ENCODE data around the gene INSC. TPM values are rescaled to one million over a fixed set of nuclear protein-coding genes. Genes with fewer than 3 reads are reported as not detected.

Gene INSC
- total RNA-seq, 1 experiment from 2014 or later, result 0.17 TPM

DNA sequence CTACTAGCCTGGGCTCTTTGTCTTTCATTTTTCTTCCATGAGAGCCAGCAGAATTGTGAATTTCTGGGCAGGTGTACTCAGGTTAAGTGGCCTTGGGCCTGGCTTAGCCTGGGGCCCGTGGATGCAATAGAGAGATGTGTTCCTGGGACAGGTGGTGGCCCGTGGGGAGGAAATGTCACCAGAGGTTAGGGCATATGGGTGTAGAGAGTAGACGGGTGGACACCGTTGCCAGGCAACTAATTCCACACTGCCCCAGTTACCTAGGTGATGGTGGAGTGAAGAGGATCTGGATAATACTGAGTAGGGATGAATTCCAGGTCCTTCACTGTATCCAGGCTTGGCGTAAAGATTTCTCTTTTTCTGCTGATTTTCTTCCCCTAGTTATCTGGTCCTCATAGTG, 175.0 kb downstream of the INSC start:
- H3K36me3 ChIP-seq (ENCODE audit: control insufficient read depth in 1 of 2, insufficient read depth in 2 of 2, low read length in 2 of 2), result no peaks in the 10 kb centered on the region
- H3K9me3 ChIP-seq (ENCODE audit: control insufficient read depth in 1 of 2, insufficient read depth in 1 of 2, low read depth in 1 of 2, low read length in 2 of 2), result no peaks in the 10 kb centered on the region
- H3K27me3 ChIP-seq (ENCODE audit: insufficient read depth, low read length), result peaks cover 42% of the 10 kb centered on the region
- ChIA-PET CTCF (no interaction called here), RAD21 (ENCODE audit: low non-redundant PET in 1 of 2, low total read pairs in 2 of 2, uncharacterized antibody in 2 of 2, unreplicated experiment in 2 of 2) (no interaction called here), POLR2A (no interaction called here)
- no TSS peak for BruUV-seq (replicated peaks)
- H3K27ac ChIP-seq (ENCODE audit: low read depth, low read length), result no peak overlapping the region
- ATAC-seq, result no peak
- H3K4me2 ChIP-seq (ENCODE audit: low read length), result no peak overlapping the region
- TF ChIP-seq YY1 (IDR thresholded peaks at IDR 0.05; ENCODE audit: extremely low read depth, insufficient replicate concordance, low read depth, low read length) (no peak), FOSL1 (IDR thresholded peaks at IDR 0.05; ENCODE audit: low read depth) (no peak), POLR2A (IDR thresholded peaks at IDR 0.05; ENCODE audit: borderline replicate concordance, extremely low read depth, insufficient read depth, insufficient read length) (no peak), ELF1 (IDR thresholded peaks at IDR 0.05; ENCODE audit: borderline replicate concordance, low read depth) (no peak), SP1 (IDR thresholded peaks at IDR 0.05; ENCODE audit: low read depth) (no peak), RAD21 (IDR thresholded peaks at IDR 0.05; ENCODE audit: low read depth) (no peak), ZFX (IDR thresholded peaks at IDR 0.05) (no peak), POLR2AphosphoS5 (IDR thresholded peaks at IDR 0.05; ENCODE audit: low read depth, low read length) (no peak), EZH2phosphoT487 (IDR thresholded peaks at IDR 0.05; ENCODE audit: borderline replicate concordance) (no peak), TCF7L2 (IDR thresholded peaks at IDR 0.05; ENCODE audit: borderline replicate concordance, extremely low read depth, insufficient read depth, insufficient read length) (no peak), ZNF274 (IDR thresholded peaks at IDR 0.05; ENCODE audit: low read depth, low read length) (no peak), SRF (IDR thresholded peaks at IDR 0.05; ENCODE audit: low read depth) (no peak), EGR1 (IDR thresholded peaks at IDR 0.05; ENCODE audit: low read depth) (no peak), CBX3 (IDR thresholded peaks at IDR 0.05; ENCODE audit: low read depth) (no peak), CEBPB (IDR thresholded peaks at IDR 0.05; ENCODE audit: low read depth) (no peak), EZH2 (IDR thresholded peaks at IDR 0.05) (no peak)
- TF ChIP-seq, protein P1, sequence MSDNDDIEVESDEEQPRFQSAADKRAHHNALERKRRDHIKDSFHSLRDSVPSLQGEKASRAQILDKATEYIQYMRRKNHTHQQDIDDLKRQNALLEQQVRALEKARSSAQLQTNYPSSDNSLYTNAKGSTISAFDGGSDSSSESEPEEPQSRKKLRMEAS (IDR thresholded peaks at IDR 0.05), result no peak
- TF ChIP-seq, protein P2, sequence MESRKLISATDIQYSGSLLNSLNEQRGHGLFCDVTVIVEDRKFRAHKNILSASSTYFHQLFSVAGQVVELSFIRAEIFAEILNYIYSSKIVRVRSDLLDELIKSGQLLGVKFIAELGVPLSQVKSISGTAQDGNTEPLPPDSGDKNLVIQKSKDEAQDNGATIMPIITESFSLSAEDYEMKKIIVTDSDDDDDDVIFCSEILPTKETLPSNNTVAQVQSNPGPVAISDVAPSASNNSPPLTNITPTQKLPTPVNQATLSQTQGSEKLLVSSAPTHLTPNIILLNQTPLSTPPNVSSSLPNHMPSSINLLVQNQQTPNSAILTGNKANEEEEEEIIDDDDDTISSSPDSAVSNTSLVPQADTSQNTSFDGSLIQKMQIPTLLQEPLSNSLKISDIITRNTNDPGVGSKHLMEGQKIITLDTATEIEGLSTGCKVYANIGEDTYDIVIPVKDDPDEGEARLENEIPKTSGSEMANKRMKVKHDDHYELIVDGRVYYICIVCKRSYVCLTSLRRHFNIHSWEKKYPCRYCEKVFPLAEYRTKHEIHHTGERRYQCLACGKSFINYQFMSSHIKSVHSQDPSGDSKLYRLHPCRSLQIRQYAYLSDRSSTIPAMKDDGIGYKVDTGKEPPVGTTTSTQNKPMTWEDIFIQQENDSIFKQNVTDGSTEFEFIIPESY (IDR thresholded peaks at IDR 0.05; ENCODE audit: extremely low read depth, insufficient replicate concordance, low read length), result no peak
- TF ChIP-seq, protein P3, sequence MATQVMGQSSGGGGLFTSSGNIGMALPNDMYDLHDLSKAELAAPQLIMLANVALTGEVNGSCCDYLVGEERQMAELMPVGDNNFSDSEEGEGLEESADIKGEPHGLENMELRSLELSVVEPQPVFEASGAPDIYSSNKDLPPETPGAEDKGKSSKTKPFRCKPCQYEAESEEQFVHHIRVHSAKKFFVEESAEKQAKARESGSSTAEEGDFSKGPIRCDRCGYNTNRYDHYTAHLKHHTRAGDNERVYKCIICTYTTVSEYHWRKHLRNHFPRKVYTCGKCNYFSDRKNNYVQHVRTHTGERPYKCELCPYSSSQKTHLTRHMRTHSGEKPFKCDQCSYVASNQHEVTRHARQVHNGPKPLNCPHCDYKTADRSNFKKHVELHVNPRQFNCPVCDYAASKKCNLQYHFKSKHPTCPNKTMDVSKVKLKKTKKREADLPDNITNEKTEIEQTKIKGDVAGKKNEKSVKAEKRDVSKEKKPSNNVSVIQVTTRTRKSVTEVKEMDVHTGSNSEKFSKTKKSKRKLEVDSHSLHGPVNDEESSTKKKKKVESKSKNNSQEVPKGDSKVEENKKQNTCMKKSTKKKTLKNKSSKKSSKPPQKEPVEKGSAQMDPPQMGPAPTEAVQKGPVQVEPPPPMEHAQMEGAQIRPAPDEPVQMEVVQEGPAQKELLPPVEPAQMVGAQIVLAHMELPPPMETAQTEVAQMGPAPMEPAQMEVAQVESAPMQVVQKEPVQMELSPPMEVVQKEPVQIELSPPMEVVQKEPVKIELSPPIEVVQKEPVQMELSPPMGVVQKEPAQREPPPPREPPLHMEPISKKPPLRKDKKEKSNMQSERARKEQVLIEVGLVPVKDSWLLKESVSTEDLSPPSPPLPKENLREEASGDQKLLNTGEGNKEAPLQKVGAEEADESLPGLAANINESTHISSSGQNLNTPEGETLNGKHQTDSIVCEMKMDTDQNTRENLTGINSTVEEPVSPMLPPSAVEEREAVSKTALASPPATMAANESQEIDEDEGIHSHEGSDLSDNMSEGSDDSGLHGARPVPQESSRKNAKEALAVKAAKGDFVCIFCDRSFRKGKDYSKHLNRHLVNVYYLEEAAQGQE (IDR thresholded peaks at IDR 0.05; ENCODE audit: low read depth), result no peak
- H3K4me1 ChIP-seq (ENCODE audit: control insufficient read depth in 1 of 2, insufficient read depth in 2 of 2, low read length in 2 of 2), result no peaks in the 10 kb centered on the region
- H4K20me1 ChIP-seq (ENCODE audit: insufficient read depth), result no peaks in the 10 kb centered on the region
- intact Hi-C loops (cut with micrococcal nuclease), result no loop called here
- H3K4me3 ChIP-seq (replicated peaks in 1 of 2; ENCODE audit: low read depth in 1 of 2, low read length in 2 of 2), result no peak overlapping the region
- no peaks in the 10 kb centered on the region for H3K79me2 ChIP-seq (ENCODE audit: insufficient read depth, low read length)
- H3K9ac ChIP-seq (ENCODE audit: low read length), result no peak overlapping the region
- no peak overlapping the region for H2AFZ ChIP-seq (ENCODE audit: low read depth, low read length, poor library complexity, severe bottlenecking)
- no peaks in the 10 kb centered on the region for H3K9me2 ChIP-seq (ENCODE audit: insufficient read depth)
- DNase-seq (ENCODE audit: low read depth, low spot score), result no peak

Measured in HCT116 (cell line).